GM11168 (cell line): ENCODE results near the gene RELCH.

Experiments used
- in situ Hi-C: fragments of 300-500 bp; cut with MboI; formaldehyde crosslinking; loops from one replicate; pipeline ENCODE4 v1.12.0; 2022; ENCODE audit warnings: low sequenced_read_pairs; ENCODE audit not compliant: unreplicated experiment

The RELCH gene

GRCh38 chr18:62187543-62188510 lies 772 bp downstream of the RELCH start:
- in situ Hi-C loops, result loop anchor here (25.0 kb wide), 1 partner anchor 374 kb away; no protein-coding TSS in a partner anchor

DNA sequence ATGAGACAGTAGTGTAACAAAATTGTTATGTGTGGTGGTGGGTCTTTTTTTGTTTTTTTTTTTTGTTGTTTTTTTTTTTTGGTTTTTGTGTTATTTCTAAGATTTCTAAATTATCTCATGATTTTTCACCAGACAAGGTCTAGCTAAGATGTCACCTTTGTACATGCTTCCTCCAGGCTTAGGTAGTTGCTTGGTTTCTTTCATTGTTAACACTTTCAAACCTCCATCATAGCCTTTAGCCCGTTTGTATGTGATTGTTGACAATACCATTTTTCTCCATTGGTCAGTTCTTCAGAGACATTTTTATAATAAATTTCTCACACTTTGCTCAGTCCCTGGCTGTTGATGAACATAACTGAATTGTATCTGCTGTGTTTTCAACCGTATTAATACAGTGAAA lies 2.2 kb downstream of the RELCH start:
- in situ Hi-C loops, result loop anchor here (25.0 kb wide), 1 partner anchor 373 kb away; no protein-coding TSS in a partner anchor

- in situ Hi-C loops, result loop anchor here (25.0 kb wide), 1 partner anchor 366 kb away; no protein-coding TSS in a partner anchor
These were observed 9.0 kb downstream of the RELCH start for GRCh38 chr18:62196079-62196478.

DNA sequence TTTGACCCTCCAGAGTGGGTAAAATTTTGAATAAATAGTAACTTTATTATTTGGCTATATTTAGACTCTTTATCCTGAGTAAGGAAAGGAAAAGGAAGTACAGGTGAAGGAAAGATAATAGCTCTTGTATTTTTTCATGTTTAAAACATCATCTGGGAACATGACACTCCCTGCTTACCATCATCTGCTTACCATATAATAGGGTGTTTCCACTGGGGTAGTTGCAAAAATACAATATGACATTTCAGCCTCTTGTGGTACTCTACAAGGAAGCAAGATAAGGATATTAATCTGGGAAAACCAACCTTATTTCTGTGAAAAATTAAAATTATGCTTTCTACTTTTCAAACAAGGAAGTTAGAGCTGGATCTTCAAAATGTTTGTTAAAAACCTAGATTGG lies 9.9 kb downstream of the RELCH start:
- in situ Hi-C loops, result loop anchor here (25.0 kb wide), 1 partner anchor 365 kb away; no protein-coding TSS in a partner anchor

- in situ Hi-C loops, result loop anchor here (25.0 kb wide), 1 partner anchor 364 kb away; no protein-coding TSS in a partner anchor
These were observed 11.2 kb downstream of the RELCH start for GRCh38 chr18:62198259-62198658.

- in situ Hi-C loops, result loop anchor here (25.0 kb wide), 1 partner anchor 363 kb away; no protein-coding TSS in a partner anchor
These were observed 12.6 kb downstream of the RELCH start for GRCh38 chr18:62199629-62200028.

DNA sequence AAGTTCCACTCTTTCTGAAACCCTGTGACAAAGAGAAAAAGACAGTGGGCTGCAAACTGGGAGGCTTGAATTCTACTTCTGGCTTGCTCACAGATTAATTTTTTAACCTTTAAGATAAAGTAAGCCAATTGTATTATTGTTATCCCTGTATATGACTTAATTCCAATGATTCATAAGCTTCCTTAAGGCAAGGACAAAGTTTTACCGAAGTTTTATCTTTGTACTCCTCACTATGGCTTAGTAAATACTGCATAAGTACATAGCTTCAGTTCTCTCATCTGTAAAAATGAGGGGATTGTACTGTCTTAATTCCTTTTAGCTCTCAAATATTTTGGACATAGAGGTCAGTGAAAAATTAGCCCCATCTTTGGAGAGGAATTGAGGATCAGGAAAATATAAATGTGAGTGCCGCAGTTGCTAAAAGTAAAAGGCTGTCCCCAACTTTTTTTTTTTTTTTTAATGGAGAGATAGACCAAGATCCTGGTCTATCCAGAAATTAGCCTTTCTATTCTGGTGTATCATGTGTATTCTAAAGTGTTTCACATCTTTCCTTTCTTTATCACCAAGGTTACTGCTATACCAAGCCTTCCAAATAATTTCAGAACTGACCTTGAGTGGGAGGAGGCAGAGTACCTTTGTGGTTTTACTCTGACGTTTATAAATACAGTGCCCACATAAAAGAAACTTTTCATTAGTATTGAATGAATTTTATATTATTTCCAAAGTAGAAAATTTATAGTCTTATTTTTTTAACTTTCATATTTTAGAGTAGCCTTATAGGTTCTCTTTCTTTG lies 13.3 kb downstream of the RELCH start:
- in situ Hi-C loops, result no loop called here

DNA sequence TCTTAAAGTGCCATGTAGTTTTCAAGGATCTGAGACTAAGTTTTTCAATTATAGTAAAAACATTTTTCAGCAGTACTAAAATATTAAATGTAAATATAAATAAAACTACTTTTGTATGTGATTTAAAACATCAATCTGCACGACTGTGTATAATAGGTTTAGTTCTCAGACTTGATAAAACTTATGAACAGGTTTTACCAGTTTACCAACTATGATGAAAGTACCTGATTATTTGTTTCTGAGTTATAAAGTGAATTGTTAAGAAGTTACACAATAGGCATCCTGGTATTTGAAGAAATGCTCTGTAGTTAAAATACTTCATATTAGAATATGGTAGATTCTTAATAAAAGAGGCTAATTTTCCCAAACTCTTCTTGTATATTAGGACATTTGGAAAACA lies 14.8 kb downstream of the RELCH start:
- in situ Hi-C loops, result no loop called here

GRCh38 chr18:62205824-62206223 lies 18.8 kb downstream of the RELCH start:
- in situ Hi-C loops, result no loop called here

DNA sequence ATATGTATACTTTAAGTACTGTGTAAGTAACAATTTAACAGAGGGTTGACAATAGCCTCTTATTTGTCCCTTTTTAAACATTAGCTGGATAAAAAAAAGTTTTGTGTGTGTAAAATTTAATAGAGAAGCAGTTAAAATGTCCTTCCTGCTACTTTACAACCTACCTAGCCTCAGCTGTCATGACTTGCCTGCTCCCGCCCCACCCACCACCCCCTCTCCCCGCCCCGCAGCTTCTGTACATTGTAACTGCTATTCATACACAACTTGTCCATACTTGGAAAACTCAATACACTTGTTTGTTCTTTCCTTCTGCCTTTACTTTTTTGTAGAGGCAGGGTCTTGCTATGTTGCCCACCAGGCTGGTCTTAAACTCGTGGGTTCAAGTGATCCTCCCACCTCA lies 19.5 kb downstream of the RELCH start:
- in situ Hi-C loops, result no loop called here

GRCh38 chr18:62209046-62209445 lies 22.0 kb downstream of the RELCH start:
- in situ Hi-C loops, result no loop called here

GRCh38 chr18:62210138-62210537 lies 23.1 kb downstream of the RELCH start:
- in situ Hi-C loops, result no loop called here

GRCh38 chr18:62211325-62211828 lies 24.3 kb downstream of the RELCH start:
- in situ Hi-C loops, result no loop called here

GRCh38 chr18:62214790-62215189 lies 27.7 kb downstream of the RELCH start:
- in situ Hi-C loops, result no loop called here

DNA sequence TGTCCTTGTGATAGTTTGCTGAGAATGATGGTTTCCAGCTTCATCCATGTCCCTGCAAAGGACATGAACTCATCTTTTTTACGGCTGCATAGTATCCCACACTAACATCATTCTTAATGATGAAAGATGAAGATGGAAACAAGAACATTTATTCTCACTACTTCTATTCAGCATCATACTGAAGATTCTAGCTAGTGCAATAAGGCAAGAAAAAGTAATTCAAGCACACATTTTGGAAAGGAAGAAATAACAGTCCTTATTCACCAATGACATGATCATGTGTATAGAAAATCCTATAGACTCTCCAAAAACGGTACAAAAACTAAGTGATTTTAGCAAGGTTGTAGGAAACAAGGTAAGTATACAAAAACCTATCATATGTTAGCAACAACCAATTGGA lies 37.2 kb downstream of the RELCH start:
- in situ Hi-C loops, result no loop called here

DNA sequence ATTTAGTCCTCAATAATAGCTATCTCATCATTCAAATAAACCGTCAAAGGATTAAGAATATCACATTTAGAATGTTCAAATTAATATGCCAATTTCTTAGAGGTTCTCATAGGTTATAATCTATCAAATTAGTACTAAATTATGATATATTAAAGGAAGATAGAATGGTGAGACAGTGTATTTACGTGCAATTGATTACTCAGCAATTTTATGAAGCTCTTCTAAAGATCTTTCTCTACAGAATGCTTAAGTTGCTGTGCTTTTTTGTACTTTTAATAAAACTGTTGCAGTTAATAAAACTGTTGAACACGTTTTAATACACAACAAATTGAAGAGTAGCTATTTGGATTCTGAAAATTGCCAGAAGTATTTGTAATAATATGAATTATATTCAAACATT lies 39.0 kb downstream of the RELCH start:
- in situ Hi-C loops, result no loop called here

DNA sequence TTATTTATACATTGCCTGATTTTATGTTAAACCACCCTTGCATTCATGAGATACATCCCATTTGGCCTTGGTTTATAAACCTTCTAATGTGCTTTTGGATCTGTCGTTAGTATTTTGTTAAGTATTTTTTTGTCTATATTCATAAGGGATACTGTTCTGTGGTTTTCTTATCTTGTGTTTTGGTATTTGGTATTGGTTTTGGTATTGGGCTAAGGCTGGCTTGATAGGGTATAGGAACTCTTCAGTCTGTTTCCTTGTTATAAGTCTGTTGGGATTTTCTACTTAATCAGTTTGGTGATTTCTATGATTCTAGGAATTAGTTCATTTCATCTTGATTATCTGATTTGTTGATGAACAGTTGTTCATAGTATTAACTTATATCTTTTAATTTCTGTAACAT lies 49.2 kb downstream of the RELCH start:
- in situ Hi-C loops, result no loop called here

DNA sequence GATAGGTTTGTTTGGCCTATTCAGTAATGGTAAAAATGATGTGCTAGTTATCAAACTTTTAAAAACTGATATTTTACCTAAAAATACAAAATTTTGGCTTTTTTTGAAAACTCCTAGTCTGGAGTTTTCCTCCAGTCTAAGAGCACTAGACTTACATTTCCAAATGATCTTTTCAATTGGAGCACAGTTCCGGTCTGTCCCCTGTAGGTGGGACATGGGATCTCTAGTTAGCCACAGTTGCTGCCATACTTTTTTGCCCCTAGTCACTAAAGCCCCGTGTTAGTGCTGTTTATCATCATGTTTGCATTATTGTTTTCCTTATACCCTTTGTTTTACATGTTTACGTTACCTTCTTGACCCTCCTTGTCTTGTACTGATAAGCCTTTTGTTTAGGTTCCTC lies 52.4 kb downstream of the RELCH start:
- in situ Hi-C loops, result no loop called here

GRCh38 chr18:62242955-62243354 lies 55.9 kb downstream of the RELCH start:
- in situ Hi-C loops, result no loop called here

GRCh38 chr18:62245177-62245576 lies 58.1 kb downstream of the RELCH start:
- in situ Hi-C loops, result loop anchor here (5.0 kb wide), 1 partner anchor 53 kb away; no protein-coding TSS in a partner anchor
